ENCODE results near the gene SFR1. TPM values are rescaled to one million over a fixed set of nuclear protein-coding genes. Genes with fewer than 3 reads are reported as not detected.

The SFR1 gene
- total RNA-seq, 1 donor from 2014 or later, result 12.3 TPM

DNA sequence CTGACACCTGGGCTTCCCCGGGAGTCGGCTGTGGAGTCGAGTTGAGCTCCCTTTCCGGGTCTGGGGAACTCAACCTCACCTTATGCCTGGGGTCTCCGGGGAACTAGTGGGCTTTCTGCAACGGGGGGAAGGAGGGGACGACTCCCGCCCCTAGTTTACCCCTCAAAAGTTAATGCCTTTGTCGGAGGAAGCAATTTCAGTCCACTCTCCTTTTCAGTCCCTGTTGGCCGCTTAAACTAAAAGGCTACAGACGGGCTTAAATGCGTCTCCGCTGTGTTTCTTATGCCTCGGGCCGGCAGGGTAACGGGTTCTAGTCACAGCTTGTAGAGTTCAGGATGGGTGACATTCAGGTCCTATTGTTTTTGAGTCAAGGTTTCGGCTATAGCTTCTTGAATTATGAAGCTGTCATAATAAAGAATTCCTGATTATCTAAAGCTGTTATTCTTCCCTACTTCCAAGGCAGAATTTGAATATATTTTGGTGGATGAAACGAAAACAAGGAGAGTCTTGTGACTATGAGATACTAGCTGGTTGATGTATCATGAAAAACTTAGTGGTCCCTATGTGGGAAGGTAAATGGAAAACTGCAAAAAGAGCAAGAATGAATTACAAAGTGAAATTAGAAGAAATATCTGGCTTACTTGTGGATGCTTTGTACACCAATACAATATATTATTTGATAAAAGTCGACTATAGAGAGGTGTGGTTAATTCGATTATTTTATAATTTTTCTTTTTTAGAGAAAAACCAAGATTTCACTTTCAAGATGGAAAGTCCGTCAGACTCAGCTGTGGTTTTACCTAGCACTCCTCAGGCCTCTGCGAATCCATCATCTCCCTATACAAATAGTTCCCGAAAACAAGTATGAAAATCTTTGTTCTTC, 495 bp downstream of the SFR1 start:
- Mint-ChIP-seq H3K36me3 (ENCODE audit: low read depth) (peaks cover 26% of the 10 kb centered on the region), H3K4me1 (peaks cover 25% of the 10 kb centered on the region), H3K27me3 (no peaks in the 10 kb centered on the region), H3K27ac (peak overlapping the region; percentile 99), H3K4me3 (peak overlapping the region; percentile 92), H3K9me3 (no peaks in the 10 kb centered on the region)
- ChIA-PET CTCF (interaction anchor here (0.7 to 2.4 kb wide), 8 partner anchors 32 to 234 kb away, joined by 3 to 11 read pairs (median 4); no protein-coding TSS in a partner anchor), POLR2A (interaction anchor here (0.7 to 3.3 kb wide), 23 partner anchors 8 to 726 kb away, joined by 3 to 28 read pairs (median 5); partner anchors contain the start of genes ATP5MK, GSTO1, GSTO2 and ITPRIP)
- ATAC-seq (ENCODE audit: low read depth), result no peak
- intact Hi-C loops (cut with micrococcal nuclease), result loop anchor here (1.0 to 5.0 kb wide), 4 partner anchors 95 to 930 kb away; partner anchors contain the start of genes GSTO2 and NT5C2
- DNase-seq, result no peak
- TF ChIP-seq, protein P1, sequence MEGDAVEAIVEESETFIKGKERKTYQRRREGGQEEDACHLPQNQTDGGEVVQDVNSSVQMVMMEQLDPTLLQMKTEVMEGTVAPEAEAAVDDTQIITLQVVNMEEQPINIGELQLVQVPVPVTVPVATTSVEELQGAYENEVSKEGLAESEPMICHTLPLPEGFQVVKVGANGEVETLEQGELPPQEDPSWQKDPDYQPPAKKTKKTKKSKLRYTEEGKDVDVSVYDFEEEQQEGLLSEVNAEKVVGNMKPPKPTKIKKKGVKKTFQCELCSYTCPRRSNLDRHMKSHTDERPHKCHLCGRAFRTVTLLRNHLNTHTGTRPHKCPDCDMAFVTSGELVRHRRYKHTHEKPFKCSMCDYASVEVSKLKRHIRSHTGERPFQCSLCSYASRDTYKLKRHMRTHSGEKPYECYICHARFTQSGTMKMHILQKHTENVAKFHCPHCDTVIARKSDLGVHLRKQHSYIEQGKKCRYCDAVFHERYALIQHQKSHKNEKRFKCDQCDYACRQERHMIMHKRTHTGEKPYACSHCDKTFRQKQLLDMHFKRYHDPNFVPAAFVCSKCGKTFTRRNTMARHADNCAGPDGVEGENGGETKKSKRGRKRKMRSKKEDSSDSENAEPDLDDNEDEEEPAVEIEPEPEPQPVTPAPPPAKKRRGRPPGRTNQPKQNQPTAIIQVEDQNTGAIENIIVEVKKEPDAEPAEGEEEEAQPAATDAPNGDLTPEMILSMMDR (IDR thresholded peaks at IDR 0.05), result no peak

DNA sequence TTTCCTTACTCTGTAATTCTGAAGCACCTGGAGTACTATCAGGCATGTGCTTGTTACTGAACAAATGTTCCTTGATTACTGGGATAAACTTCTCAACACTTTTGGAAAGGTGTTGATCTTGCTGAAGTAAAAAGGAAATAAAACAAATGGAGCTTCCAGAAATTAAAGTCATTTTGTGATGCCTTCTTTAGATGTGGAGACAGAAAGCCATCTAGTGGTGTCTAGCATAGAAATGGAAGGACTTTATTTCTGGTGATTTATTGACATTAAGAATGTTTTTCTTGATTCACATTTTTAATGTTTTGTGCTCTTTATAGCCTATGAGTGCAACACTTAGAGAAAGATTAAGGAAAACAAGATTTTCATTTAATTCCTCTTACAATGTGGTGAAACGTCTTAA, 1.4 kb downstream of the SFR1 start:
- Mint-ChIP-seq H3K9me3 (no peaks in the 10 kb centered on the region), H3K4me1 (peaks cover 27% of the 10 kb centered on the region), H3K36me3 (ENCODE audit: low read depth) (peaks cover 26% of the 10 kb centered on the region), H3K27me3 (no peaks in the 10 kb centered on the region), H3K4me3 (peak overlapping the region; percentile 92), H3K27ac (peak overlapping the region; percentile 18)
- intact Hi-C loops (cut with micrococcal nuclease), result loop anchor here (2.0 to 5.0 kb wide), 3 partner anchors 96 to 931 kb away; partner anchors contain the start of gene NT5C2
- DNase-seq (no peak), ATAC-seq (ENCODE audit: low read depth) (no peak)
- ChIA-PET CTCF (interaction anchor here (0.7 to 0.9 kb wide), 2 partner anchors 16 to 236 kb away, joined by 4 read pairs; no protein-coding TSS in a partner anchor), POLR2A (interaction anchor here (0.7 to 1.0 kb wide), 2 partner anchors 146 to 209 kb away, joined by 3 read pairs; partner anchors contain the start of gene GSTO2)
- TF ChIP-seq, protein P1 (IDR thresholded peaks at IDR 0.05), result no peak

- Mint-ChIP-seq H3K9me3 (no peaks in the 10 kb centered on the region), H3K4me3 (no peak overlapping the region), H3K36me3 (ENCODE audit: low read depth) (peaks cover 19% of the 10 kb centered on the region), H3K4me1 (peaks cover 10% of the 10 kb centered on the region), H3K27me3 (no peaks in the 10 kb centered on the region), H3K27ac (no peak overlapping the region)
- DNase-seq (no peak), ATAC-seq (ENCODE audit: low read depth) (no peak)
- CTCF ChIA-PET, result interaction anchor here (0.7 to 1.4 kb wide), 5 partner anchors 12 to 320 kb away, joined by 3 to 4 read pairs (median 3); no protein-coding TSS in a partner anchor
- intact Hi-C loops (cut with micrococcal nuclease), result no loop called here
- TF ChIP-seq, protein P1 (IDR thresholded peaks at IDR 0.05), result no peak
- POLR2A ChIA-PET, result interaction anchor here (0.6 kb wide), 1 partner anchor 211 kb away, joined by 3 read pairs; no protein-coding TSS in a partner anchor
These were observed 5.4 kb downstream of the SFR1 start for GRCh38 chr10:104127411-104127810.

- peaks cover 19% of the 10 kb centered on the region for H3K36me3 Mint-ChIP-seq (ENCODE audit: low read depth)
- CTCF ChIA-PET, result interaction anchor here (0.9 kb wide), 1 partner anchor 11 kb away, joined by 3 read pairs; no protein-coding TSS in a partner anchor
These were observed 6.2 kb downstream of the SFR1 start for GRCh38 chr10:104128214-104128613.

More at GRCh38 chr10:104128214-104128613, 6.2 kb downstream of the SFR1 start:
- ATAC-seq (ENCODE audit: low read depth) (no peak), DNase-seq (no peak)
- peaks cover 5% of the 10 kb centered on the region for H3K4me1 Mint-ChIP-seq
- H3K27me3 Mint-ChIP-seq, result peaks cover 7% of the 10 kb centered on the region
- H3K27ac Mint-ChIP-seq, result no peak overlapping the region
- POLR2A ChIA-PET, result no interaction called here
- H3K9me3 Mint-ChIP-seq, result no peaks in the 10 kb centered on the region
- intact Hi-C loops (cut with micrococcal nuclease), result no loop called here
- TF ChIP-seq, protein P1 (IDR thresholded peaks at IDR 0.05), result no peak
- H3K4me3 Mint-ChIP-seq, result no peak overlapping the region
